SU-DHL-6 (cell line): ENCODE data around the gene KRT16.

ENCODE experiments used
- H2AFZ ChIP-seq: fragments of 200-600 bp; sonication (generic); 2 replicates; pipeline ENCODE4 v1.6.1; 2014; ENCODE audit warnings: low read depth, mild to moderate bottlenecking, moderate library complexity, mixed read lengths, antibody characterized with exemption, low read length; ENCODE audit not compliant: severe bottlenecking
- H3F3A ChIP-seq: fragments of 200-600 bp; shearing (Covaris generic); 2 replicates; pipeline ENCODE4 v1.6.0; 2016; ENCODE audit warnings: antibody characterized with exemption, mild to moderate bottlenecking; ENCODE audit not compliant: insufficient read depth
- H3K27ac ChIP-seq: fragments of 200-600 bp; sonication (generic); 2 replicates; pipeline ENCODE4 v1.5.1; 2016; ENCODE audit warnings: low read depth, mild to moderate bottlenecking, low read length, moderate library complexity, mixed read lengths
- H3K27me3 ChIP-seq: fragments of 200-600 bp; sonication (generic), shearing (Covaris generic); 2 replicates; pipeline ENCODE4 v1.6.0; 2014; ENCODE audit warnings: mild to moderate bottlenecking, low read length
- H3K36me3 ChIP-seq: fragments of 200-600 bp; sonication (generic); 2 replicates; pipeline ENCODE4 v1.6.1; 2014; ENCODE audit warnings: mild to moderate bottlenecking, low read length, mixed read lengths
- H3K4me2 ChIP-seq: fragments of 300-600, 200-600 bp; shearing (Covaris generic), sonication (generic); 2 replicates; pipeline ENCODE4 v1.6.0; 2014; ENCODE audit warnings: low read length, low read depth, mild to moderate bottlenecking; ENCODE audit not compliant: poor library complexity, severe bottlenecking
- H3K4me3 ChIP-seq: fragments of 200-600 bp; sonication (generic); 2 replicates; pipeline ENCODE4 v1.5.1; 2014; ENCODE audit warnings: antibody characterized with exemption, low read length, mild to moderate bottlenecking, mixed read lengths; ENCODE audit not compliant: insufficient read depth, poor library complexity, severe bottlenecking
- H3K79me2 ChIP-seq: fragments of 200-600 bp; sonication (generic); 2 replicates; pipeline ENCODE4 v1.6.1; 2014; ENCODE audit warnings: mild to moderate bottlenecking, low read length, moderate library complexity; ENCODE audit not compliant: insufficient read depth
- H3K9ac ChIP-seq: fragments of 200-600 bp; sonication (generic); 2 replicates; pipeline ENCODE4 v1.7.0; 2014; ENCODE audit warnings: mild to moderate bottlenecking, low read length
- H3K9me2 ChIP-seq: fragments of 200-600 bp; sonication (generic); replicated peaks from 2 replicates; pipeline ENCODE4 v1.6.1; 2014; ENCODE audit warnings: low read length; ENCODE audit not compliant: insufficient read depth
- H3K9me3 ChIP-seq: fragments of 200-600 bp; sonication (generic); 2 replicates; pipeline ENCODE4 v1.6.1; 2014; ENCODE audit warnings: low read length, mixed read lengths; ENCODE audit not compliant: insufficient read depth
- H4K20me1 ChIP-seq: fragments of 200-600 bp; sonication (generic); 2 replicates; pipeline ENCODE4 v1.6.1; 2014; ENCODE audit warnings: low read depth, mild to moderate bottlenecking, antibody characterized with exemption, low read length, moderate library complexity, mixed read lengths
- EZH2phosphoT487 ChIP-seq: fragments of 200-600 bp; sonication (generic), shearing (Covaris generic); conservative IDR thresholded peaks from 2 replicates; pipeline ENCODE4 v1.6.1; 2018; ENCODE audit warnings: mild to moderate bottlenecking, antibody characterized with exemption, low read length, moderate library complexity, mixed read lengths
- TF ChIP-seq, protein P1 (sequence below): fragments of 200-600 bp; sonication (generic); IDR thresholded peaks from one replicate; pipeline ENCODE4 v1.5.1; 2017; ENCODE audit warnings: antibody characterized with exemption, mild to moderate bottlenecking, low read length, moderate library complexity; ENCODE audit not compliant: insufficient read depth, poor library complexity, severe bottlenecking

The KRT16 gene

DNA sequence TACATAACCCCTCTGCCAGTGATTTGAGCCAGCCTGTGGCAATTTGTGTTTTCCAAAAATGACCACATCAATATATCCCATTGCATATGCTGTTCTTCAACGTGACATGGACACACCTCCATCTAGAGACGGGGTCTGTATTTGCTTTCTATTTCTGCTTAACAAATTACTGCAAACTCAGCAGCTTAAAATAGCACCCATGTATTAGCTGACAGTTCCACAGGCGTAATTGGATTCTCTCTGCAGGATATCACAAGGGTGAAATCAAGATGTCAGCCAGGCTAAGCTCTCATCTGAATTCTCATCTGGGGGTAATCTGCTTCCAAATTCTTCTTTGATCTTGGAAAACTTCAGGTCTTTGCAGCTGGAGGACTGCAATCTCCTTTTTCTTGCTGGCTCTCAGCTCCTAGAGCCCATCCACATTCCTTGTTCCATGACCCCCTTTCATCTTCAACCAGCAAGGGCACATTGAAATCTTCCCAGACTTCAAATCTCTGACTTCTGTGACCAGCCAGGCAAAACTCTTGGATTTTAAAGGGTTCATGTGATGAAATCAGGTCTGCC is 48.9 kb downstream of the KRT16 start:
- Histone ChIP-seq H3K79me2 (no peaks in the 10 kb centered on the region), H3K27me3 (no peaks in the 10 kb centered on the region), H3K27ac (no peak overlapping the region)

DNA sequence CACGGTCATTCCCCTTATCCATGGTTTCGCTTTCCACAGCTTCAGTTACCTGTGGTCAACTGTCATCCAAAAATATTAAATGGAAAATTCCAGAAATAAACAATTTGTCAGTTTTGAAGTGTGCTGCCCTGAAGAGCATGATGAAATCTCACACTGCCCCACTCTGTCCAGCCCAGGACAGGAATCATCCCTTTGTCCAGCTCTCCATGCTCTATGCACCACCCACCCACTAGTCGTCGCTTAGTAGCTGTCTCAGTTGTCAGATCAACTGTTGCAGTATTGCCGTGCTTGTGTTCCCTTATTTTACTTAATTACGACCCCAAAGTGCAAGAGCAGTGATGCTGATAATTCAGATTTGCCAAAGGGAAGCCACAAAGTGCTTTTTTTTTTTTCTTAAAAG is 51.0 kb downstream of the KRT16 start:
- Histone ChIP-seq H3K9me2 (no peaks in the 10 kb centered on the region), H2AFZ (no peak overlapping the region), H3K9ac (no peak overlapping the region), H3K36me3 (no peaks in the 10 kb centered on the region), H3K4me3 (no peak overlapping the region), H3K27me3 (no peaks in the 10 kb centered on the region), H3K79me2 (no peaks in the 10 kb centered on the region), H3K4me2 (no peak overlapping the region), H3K27ac (no peak overlapping the region), H4K20me1 (no peaks in the 10 kb centered on the region), H3F3A (no peaks in the 10 kb centered on the region), H3K9me3 (no peaks in the 10 kb centered on the region; the same call in 1 of the 2 replicates)
- TF ChIP-seq EZH2phosphoT487, result no peak
- TF ChIP-seq, protein P1, sequence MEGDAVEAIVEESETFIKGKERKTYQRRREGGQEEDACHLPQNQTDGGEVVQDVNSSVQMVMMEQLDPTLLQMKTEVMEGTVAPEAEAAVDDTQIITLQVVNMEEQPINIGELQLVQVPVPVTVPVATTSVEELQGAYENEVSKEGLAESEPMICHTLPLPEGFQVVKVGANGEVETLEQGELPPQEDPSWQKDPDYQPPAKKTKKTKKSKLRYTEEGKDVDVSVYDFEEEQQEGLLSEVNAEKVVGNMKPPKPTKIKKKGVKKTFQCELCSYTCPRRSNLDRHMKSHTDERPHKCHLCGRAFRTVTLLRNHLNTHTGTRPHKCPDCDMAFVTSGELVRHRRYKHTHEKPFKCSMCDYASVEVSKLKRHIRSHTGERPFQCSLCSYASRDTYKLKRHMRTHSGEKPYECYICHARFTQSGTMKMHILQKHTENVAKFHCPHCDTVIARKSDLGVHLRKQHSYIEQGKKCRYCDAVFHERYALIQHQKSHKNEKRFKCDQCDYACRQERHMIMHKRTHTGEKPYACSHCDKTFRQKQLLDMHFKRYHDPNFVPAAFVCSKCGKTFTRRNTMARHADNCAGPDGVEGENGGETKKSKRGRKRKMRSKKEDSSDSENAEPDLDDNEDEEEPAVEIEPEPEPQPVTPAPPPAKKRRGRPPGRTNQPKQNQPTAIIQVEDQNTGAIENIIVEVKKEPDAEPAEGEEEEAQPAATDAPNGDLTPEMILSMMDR, result no peak

More for the DNA sequence above, 48.9 kb downstream of the KRT16 start:
- no peak for TF ChIP-seq EZH2phosphoT487
- TF ChIP-seq, protein P1, result no peak
- Histone ChIP-seq H3F3A (no peaks in the 10 kb centered on the region), H4K20me1 (no peaks in the 10 kb centered on the region), H3K9me2 (no peaks in the 10 kb centered on the region), H3K9me3 (no peaks in the 10 kb centered on the region; the same call in 1 of the 2 replicates), H2AFZ (no peak overlapping the region), H3K36me3 (no peaks in the 10 kb centered on the region), H3K9ac (no peak overlapping the region), H3K4me3 (no peak overlapping the region), H3K4me2 (no peak overlapping the region)
